Measurements from ENCODE around the gene SLC8B1.

- TF ChIP-seq CTCF (IDR thresholded peaks at IDR 0.05), result no peak
- TF ChIP-seq ZFP36 (IDR thresholded peaks at IDR 0.05; ENCODE audit: borderline replicate concordance, partially characterized antibody), result no peak
- TF ChIP-seq RCOR1 (IDR thresholded peaks at IDR 0.05; ENCODE audit: low read depth, low read length), result no peak
- TF ChIP-seq RFX5 (IDR thresholded peaks at IDR 0.05), result no peak
- no peak for TF ChIP-seq POLR2A (IDR thresholded peaks at IDR 0.05; ENCODE audit: low read length)
- TF ChIP-seq EP300 (IDR thresholded peaks at IDR 0.05), result no peak
- no peak for TF ChIP-seq REST (IDR thresholded peaks at IDR 0.05)
- TF ChIP-seq FOSB (CRISPR knock-in tag; IDR thresholded peaks at IDR 0.05), result no peak
- TF ChIP-seq MAX (IDR thresholded peaks at IDR 0.05), result no peak
- TF ChIP-seq MYC (IDR thresholded peaks at IDR 0.05; ENCODE audit: borderline replicate concordance, low read length), result no peak
- no peak for TF ChIP-seq SMC3 (IDR thresholded peaks at IDR 0.05)
- no peak for TF ChIP-seq JUNB (IDR thresholded peaks at IDR 0.05)
These were observed 42.8 kb downstream of the SLC8B1 start for GRCh38 chr12:113292091-113292490.
